ENCODE measurements around the gene C5orf22.

GRCh38 chr5:31492869-31493268, 39.2 kb upstream of the C5orf22 start:
- TF ChIP-seq CTCF (IDR thresholded peaks at IDR 0.05), result no peak
- TF ChIP-seq EZH2 (IDR thresholded peaks at IDR 0.05; ENCODE audit: borderline replicate concordance, insufficient read depth, low read depth, low read length, poor library complexity, severe bottlenecking), result no peak
